ENCODE measurements around the gene NKD2. TPM values are rescaled to one million over a fixed set of nuclear protein-coding genes. Genes with fewer than 3 reads are reported as not detected.

Gene NKD2
- total and polyA plus RNA-seq, 2 experiments from 2014 or later: 1.4 to 9.1 TPM

- 96% methylated on average over 12 of the region's 18 CpGs for WGBS (ENCODE audit: low lambda C conversion rate, missing lambda C conversion rate)
Measured at GRCh38 chr5:1074226-1074625, 65.6 kb downstream of the NKD2 start.

DNA sequence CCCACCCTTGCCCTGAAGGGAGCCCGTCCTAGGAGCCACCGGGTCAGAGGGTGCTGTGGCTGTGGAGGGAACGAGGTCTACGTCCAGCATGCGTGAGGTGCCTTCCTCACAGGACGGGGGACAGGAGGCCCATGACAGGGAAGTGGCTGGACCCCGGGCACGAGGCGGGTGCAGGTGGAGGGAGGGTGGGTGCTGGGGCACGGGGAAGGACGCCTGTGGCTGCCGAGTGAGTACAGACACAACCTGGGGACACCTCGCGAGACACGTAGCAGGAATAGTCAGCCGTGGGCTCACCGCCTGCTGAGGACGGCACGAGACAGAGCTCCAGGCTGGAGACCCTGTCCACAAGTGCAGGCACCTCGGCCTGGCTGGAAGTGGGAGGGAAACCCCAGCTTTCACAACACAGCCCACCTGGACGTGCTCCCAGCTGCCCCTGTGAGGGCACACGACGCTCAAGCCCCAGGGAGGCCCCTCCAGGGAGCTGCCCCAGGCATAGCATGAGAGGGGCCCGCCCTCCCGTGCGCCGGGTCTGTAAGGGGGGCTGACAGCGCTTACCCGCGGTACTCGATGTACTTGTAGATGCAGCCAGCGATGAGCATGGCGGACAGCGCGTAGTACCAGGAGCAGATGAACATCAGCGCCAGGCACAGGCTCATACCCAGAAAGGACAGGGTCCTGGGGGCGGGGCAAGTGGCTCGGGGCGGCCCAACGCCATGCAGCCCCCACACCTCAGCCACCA lies 66.4 kb downstream of the NKD2 start:
- WGBS (ENCODE audit: low lambda C conversion rate, missing lambda C conversion rate): 90% methylated on average over 39 of the region's 40 CpGs
- H3K36me3 ChIP-seq (replicated peaks; ENCODE audit: insufficient read depth, low read depth): no peaks in the 10 kb centered on the region
- no peak for TF ChIP-seq EZH2 (IDR thresholded peaks at IDR 0.05; ENCODE audit: borderline replicate concordance)
- TF ChIP-seq EZH2phosphoT487 (IDR thresholded peaks at IDR 0.05; ENCODE audit: low read depth, severe bottlenecking, unreplicated experiment): no peak
- TF ChIP-seq, protein P1, sequence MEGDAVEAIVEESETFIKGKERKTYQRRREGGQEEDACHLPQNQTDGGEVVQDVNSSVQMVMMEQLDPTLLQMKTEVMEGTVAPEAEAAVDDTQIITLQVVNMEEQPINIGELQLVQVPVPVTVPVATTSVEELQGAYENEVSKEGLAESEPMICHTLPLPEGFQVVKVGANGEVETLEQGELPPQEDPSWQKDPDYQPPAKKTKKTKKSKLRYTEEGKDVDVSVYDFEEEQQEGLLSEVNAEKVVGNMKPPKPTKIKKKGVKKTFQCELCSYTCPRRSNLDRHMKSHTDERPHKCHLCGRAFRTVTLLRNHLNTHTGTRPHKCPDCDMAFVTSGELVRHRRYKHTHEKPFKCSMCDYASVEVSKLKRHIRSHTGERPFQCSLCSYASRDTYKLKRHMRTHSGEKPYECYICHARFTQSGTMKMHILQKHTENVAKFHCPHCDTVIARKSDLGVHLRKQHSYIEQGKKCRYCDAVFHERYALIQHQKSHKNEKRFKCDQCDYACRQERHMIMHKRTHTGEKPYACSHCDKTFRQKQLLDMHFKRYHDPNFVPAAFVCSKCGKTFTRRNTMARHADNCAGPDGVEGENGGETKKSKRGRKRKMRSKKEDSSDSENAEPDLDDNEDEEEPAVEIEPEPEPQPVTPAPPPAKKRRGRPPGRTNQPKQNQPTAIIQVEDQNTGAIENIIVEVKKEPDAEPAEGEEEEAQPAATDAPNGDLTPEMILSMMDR (IDR thresholded peaks at IDR 0.05; ENCODE audit: poor library complexity): no peak

More at GRCh38 chr5:1074226-1074625, 65.6 kb downstream of the NKD2 start:
- no peaks in the 10 kb centered on the region for H4K20me1 ChIP-seq (ENCODE audit: insufficient read depth, poor library complexity, severe bottlenecking)
- no peak overlapping the region for H3K27ac ChIP-seq
- no peaks in the 10 kb centered on the region for H3K4me1 ChIP-seq (ENCODE audit: insufficient read depth)
- no peaks in the 10 kb centered on the region for H3K9me2 ChIP-seq (replicated peaks; ENCODE audit: insufficient read depth)
- no peak overlapping the region for H3K4me2 ChIP-seq
- TF ChIP-seq EZH2phosphoT487 (IDR thresholded peaks at IDR 0.05; ENCODE audit: low read depth, severe bottlenecking, unreplicated experiment): no peak
- TF ChIP-seq, protein P1 (IDR thresholded peaks at IDR 0.05; ENCODE audit: poor library complexity): no peak
- TF ChIP-seq EZH2 (IDR thresholded peaks at IDR 0.05; ENCODE audit: borderline replicate concordance): no peak
- H3K27me3 ChIP-seq: no peaks in the 10 kb centered on the region
- no peaks in the 10 kb centered on the region for H3K36me3 ChIP-seq (replicated peaks; ENCODE audit: insufficient read depth, low read depth)
- no peaks in the 10 kb centered on the region for H3K9me3 ChIP-seq (ENCODE audit: low read depth)
- H3K79me2 ChIP-seq: no peaks in the 10 kb centered on the region
- H2AFZ ChIP-seq: no peak overlapping the region
- H3K4me3 ChIP-seq: no peak overlapping the region
- no peak for DNase-seq (ENCODE audit: low spot score)

GRCh38 chr5:1075555-1075881 lies 66.9 kb downstream of the NKD2 start:
- DNase-seq (ENCODE audit: low spot score): no peak
- 92% methylated on average over 10 of the region's 10 CpGs for WGBS (ENCODE audit: low lambda C conversion rate, missing lambda C conversion rate)
- no peaks in the 10 kb centered on the region for H3K4me1 ChIP-seq (ENCODE audit: insufficient read depth)
- H3K4me3 ChIP-seq: no peak overlapping the region
- no peak for TF ChIP-seq EZH2phosphoT487 (IDR thresholded peaks at IDR 0.05; ENCODE audit: low read depth, severe bottlenecking, unreplicated experiment)
- TF ChIP-seq, protein P1 (IDR thresholded peaks at IDR 0.05; ENCODE audit: poor library complexity): no peak
- TF ChIP-seq EZH2 (IDR thresholded peaks at IDR 0.05; ENCODE audit: borderline replicate concordance): no peak
- no peaks in the 10 kb centered on the region for H3K36me3 ChIP-seq (replicated peaks; ENCODE audit: insufficient read depth, low read depth)
- no peak overlapping the region for H3K27ac ChIP-seq
- no peaks in the 10 kb centered on the region for H3K9me2 ChIP-seq (replicated peaks; ENCODE audit: insufficient read depth)
- H2AFZ ChIP-seq: no peak overlapping the region
- H3K27me3 ChIP-seq: no peaks in the 10 kb centered on the region
- no peaks in the 10 kb centered on the region for H3K79me2 ChIP-seq
- H4K20me1 ChIP-seq (ENCODE audit: insufficient read depth, poor library complexity, severe bottlenecking): no peaks in the 10 kb centered on the region
- no peak overlapping the region for H3K4me2 ChIP-seq
- no peaks in the 10 kb centered on the region for H3K9me3 ChIP-seq (ENCODE audit: low read depth)

More for the DNA sequence above, 66.4 kb downstream of the NKD2 start:
- no peaks in the 10 kb centered on the region for H3K79me2 ChIP-seq
- no peaks in the 10 kb centered on the region for H3K9me3 ChIP-seq (ENCODE audit: low read depth)
- no peak overlapping the region for H3K27ac ChIP-seq
- H3K27me3 ChIP-seq: no peaks in the 10 kb centered on the region
- H3K4me1 ChIP-seq (ENCODE audit: insufficient read depth): no peaks in the 10 kb centered on the region
- no peaks in the 10 kb centered on the region for H3K9me2 ChIP-seq (replicated peaks; ENCODE audit: insufficient read depth)
- no peak overlapping the region for H3K4me2 ChIP-seq
- H3K4me3 ChIP-seq: no peak overlapping the region
- no peak for DNase-seq (ENCODE audit: low spot score)
- H4K20me1 ChIP-seq (ENCODE audit: insufficient read depth, poor library complexity, severe bottlenecking): no peaks in the 10 kb centered on the region
- no peak overlapping the region for H2AFZ ChIP-seq
